Stimulated activated CD8-positive, alpha-beta memory T cell treated with anti-CD3 and anti-CD28 coated beads, Interleukin-12 subunit alpha, Interleukin-12 subunit beta, amount 100 ng/mL, for 4 hours (primary cell): ENCODE measurements around the gene MOK.

ENCODE experiments used
- DNase-seq: peaks from one replicate; pipeline ENCODE4 v3.0.0-alpha.2; 2020; ENCODE audit warnings: low read depth

MOK gene

GRCh38 chr14:102203382-102203781 is 101.6 kb downstream of the MOK start:
- no peak for DNase-seq

DNA sequence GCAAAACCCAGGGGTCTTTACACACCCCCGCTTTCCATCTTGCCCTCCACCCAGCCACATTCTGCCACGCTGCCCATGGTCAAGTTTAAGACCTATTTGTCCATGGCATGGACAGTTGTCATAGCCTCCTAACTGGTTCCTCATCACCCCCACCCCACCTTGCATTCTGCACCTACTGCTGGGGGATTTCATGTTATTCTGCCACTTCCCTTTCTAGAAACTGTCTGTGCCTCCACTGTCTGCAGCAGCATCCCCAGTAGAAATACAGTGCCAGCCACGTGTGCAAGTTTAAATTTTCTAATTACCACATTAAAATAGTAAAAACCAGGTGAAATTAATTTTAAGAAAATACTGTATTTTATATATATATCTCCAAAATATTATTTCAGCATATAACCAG is 102.0 kb downstream of the MOK start:
- DNase-seq, result no peak

GRCh38 chr14:102201776-102202175 is 103.2 kb downstream of the MOK start:
- no peak for DNase-seq

GRCh38 chr14:102201353-102201738 is 103.6 kb downstream of the MOK start:
- no peak for DNase-seq

- DNase-seq, result no peak
Observed at GRCh38 chr14:102200690-102201352, 104.1 kb downstream of the MOK start.

DNA sequence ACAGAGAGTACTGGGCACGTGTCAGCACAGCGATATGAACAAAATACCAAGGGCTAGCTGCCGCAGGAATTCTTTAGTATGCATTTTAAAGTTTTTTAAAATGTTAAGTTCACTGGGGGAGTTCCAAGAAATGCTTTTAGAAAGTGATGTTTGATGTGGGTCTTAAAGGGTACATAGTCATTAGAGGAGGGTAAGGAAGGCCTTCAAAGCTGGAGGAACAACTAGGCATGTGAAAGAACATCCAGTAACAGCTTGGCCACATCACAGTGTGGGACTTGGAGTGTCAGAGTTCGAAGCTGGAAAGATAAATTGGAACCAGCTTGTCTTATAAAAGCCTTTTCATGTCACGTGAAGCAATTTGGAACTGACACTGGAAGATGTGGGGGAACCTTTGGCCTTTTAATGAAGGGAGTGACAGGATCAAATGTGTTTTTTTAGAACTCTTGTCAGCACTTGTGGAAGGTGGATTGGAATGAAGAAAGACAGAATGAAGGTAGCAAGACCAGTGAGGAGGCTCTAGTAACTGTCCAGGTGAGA is 107.6 kb downstream of the MOK start:
- no peak for DNase-seq

DNA sequence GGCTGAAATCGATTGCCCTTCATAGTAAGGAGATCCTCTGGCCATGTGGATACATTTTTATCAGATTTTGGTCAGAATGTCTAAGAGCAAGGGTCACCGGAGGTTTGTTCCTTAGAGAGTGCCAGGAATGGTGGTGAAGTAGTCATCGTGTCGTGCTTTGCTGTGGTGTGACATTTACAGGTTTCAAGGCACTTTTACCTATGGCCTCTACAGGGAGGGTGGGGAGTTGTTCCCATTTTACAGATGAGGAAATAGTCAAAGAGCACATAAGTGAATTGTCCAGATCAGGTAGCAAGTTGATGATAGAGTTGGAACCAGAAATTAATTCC is 108.1 kb downstream of the MOK start:
- DNase-seq, result no peak

GRCh38 chr14:102196039-102196901 is 108.7 kb downstream of the MOK start:
- DNase-seq, result no peak

- DNase-seq, result no peak
Observed at GRCh38 chr14:102195446-102195845, 109.5 kb downstream of the MOK start.

- DNase-seq, result no peak
Observed at GRCh38 chr14:102194856-102195255, 110.1 kb downstream of the MOK start.

DNA sequence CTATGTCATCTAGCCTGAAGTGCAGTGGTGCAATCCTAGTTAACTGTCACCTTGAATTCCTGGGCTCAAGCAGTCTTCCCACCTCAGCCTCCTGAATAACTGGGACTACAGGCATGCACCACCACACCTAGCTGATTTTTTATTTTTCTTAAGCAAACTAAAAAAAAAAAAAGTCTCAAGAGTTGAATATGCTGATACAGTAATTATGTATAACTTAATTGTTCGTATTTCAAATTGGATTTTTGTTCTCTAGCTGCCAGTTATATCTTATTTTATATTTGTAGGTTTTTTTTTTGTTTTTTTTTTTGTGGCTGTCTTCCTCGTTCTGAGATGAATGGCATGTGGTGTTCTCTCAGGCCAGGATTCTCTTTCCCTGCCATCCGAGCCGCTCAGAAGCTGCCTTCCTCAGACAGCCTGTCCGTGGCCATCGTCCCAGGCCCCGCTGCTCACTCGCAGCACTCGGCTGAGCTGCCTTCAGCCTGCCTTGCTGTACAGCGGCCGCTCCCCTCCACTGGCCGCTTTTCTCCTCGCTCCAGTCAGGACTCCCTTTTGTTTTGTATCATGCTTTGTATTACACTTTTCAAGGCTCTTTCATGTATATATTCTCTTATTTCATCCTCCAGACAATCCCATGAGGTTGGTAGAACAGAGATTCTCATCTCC is 112.0 kb downstream of the MOK start:
- no peak for DNase-seq

DNA sequence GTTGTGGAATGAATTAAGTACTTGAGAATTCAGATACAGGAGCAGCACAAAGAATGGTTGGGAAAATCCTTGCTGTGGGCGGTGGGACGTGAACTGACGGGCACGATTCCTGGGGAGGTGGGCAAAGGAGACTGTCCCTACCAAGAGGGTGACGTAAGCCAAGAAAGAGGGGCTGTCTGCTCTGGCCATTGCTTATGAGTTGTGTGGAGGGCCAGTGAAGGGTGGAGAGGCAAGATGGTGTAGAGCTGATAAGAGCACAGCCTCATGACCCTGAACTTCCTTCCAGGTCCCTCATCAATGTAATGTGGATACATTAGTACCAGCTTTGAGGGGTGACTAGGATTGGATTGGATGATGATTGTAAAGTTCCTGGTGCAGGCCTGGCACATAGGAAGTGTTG is 115.1 kb downstream of the MOK start:
- no peak for DNase-seq

DNA sequence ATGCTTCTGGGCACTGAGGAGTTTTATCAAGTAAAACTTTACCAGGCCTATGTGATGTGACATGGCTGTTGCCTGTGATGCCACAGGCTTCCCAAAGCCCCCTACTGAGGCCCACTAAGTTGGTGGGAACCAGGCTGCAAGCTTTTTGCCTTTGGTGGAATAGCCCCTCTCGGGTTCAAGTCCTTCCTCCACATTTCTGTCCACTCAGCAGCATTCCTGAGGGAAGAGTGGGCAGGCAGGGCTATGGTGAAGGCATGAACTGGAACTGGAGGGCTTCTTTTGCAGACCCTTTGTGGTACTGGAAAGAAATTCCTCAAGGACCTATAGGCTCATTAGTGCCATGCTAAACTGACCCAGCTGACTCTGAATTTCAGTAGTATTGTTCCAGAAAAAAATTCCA is 116.8 kb downstream of the MOK start:
- DNase-seq, result no peak

GRCh38 chr14:102187568-102188001 is 117.4 kb downstream of the MOK start:
- DNase-seq, result no peak

DNA sequence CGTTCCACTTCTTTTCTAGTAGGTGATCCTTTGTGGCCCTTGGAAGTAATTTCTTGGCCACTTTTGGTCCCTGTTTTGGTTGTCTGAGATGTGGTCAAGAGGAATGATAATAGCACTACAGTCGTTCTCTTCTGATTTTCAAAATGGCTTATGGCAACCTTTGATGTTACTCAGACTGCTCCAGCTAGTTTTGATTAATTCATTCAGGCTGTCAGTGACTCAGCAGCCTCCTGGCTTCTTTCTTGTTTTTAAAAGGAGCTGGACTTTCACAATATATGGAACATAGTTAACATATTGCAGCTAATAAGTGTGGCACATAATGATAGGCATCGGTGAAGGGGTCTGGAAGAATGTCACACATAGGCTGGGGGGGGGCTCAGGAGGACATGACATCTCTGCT is 117.9 kb downstream of the MOK start:
- no peak for DNase-seq

GRCh38 chr14:102185360-102185759 is 119.6 kb downstream of the MOK start:
- DNase-seq, result no peak

DNA sequence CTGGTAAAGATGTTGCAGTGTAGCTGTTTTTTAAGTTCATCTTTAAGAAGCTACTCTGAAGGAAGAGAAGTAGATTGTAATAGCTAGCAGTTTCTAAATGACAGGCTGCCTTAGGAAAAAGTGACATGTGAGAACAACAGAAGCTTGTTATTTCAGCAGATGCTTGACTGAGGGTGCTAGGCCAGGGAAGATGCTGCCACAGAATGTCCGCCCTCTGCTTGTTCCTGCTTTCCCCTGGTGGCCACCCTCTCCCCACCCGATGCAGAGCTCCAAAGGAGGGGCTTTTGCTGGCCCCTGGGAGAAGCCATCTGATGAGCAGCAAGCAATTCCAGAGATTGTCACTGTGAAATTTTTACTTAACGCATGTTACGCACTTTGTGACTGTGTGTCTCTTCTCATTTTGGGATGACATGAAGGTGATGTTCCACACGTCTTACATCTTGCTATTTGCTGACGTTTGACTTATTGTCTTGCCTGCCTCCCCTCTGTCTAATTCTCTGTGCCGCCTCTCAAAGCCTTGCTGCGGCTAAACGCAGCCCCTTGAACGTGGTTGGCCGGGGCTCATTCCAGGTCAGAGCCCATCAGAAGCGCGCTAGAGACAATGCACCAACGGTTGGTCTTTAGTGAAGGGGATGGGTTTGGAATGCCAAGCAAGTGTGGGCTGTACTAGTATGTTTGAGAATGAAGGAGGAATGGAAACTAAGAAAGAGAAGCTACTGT is 120.5 kb downstream of the MOK start:
- no peak for DNase-seq

DNA sequence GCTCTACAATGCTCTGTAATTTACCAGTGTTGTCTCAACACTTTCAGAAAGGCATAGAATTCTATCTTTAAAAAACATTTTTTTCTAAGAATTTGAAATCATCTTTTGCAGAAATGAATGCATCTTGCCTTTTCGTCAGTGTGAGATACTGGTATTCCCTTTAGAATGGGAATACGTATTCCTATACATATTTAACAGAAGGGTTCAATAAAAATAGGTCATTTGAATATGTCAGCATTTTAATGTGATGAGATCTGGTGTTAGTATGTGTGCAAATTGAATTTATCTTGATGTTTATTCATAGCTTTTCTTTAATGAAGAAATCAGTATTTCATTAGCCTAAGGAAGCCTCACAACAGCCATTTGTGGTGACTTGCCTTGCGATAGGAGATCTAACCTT is 121.1 kb downstream of the MOK start:
- DNase-seq, result no peak

DNA sequence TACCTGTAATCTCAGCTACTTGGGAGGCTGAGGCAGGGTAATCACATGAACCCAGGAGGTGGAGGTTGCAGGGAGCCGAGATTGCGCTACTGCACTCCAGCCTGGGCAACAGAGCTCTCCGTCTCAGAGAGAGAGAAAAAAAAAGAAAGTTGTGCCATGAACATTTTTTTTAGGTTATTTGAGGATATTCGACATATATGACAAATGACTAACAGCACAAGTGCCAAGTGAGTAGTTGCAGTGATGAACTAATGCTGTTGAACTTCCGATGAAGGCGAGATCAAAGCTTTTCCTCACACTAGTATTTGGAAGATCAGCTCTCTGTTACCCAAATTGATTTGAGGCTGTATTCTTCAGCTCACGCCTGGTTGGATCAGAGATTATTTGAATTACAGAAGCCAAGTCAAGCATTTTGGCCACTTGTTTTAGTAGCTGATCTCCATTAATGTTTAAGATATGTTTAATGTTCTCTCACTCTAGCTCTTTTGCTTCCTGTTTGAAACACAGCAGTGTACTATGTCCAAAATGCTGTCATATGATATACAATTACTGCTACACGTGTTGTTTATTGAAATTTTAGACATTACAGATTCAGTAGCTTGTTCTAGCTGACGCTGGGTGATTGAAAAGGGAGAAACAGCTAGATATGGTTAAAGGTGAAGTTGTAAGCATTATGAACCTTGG is 121.9 kb downstream of the MOK start:
- DNase-seq, result no peak

DNA sequence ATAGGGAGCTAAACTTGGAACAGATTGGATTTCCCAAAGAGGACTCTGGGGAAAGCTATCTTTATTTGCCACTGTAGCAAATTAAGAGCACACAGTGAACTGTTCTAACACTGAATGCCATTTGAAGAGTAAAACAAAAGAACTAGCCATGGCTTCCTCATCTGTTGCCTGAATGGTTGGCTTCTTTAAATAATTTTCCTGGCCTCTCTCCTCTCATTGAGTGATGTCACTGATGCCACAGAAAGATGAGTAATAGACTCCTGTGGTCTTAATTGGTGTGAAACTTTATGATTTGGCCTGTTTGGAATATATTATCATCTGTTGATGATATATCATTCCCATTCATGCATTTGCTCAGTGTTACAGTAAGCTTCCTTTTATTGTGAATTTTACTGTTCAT is 122.8 kb downstream of the MOK start:
- no peak for DNase-seq

DNA sequence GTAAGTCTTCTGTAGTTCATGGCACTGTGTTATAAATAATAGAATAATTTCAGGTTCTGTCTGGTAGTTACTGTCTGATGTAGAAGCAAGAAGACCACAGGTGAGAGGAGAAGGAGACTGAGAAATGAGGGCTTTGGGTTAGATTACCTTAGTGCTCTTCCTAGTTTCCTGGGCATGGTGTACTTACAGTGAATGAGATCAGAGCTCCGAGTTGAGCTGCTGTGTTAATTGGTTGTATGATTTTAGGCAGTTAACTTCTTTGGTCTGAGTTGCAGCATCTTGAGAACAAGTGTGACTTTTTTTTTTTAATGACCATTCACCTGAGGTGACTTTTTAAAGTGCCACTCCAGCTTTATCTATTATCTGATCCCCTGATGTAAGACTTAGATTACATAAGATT is 123.8 kb downstream of the MOK start:
- DNase-seq, result no peak
